ENCODE results near the gene CDH4. TPM values are rescaled to one million over a fixed set of nuclear protein-coding genes. Genes with fewer than 3 reads are reported as not detected.

Gene CDH4
- total and polyA plus RNA-seq, 3 experiments from 2014 or later: 0.22 TPM; not detected in 2

GRCh38 chr20:61515922-61516321, 263.9 kb downstream of the CDH4 start:
- no peak for DNase-seq
- H3K36me3 Mint-ChIP-seq: no peaks in the 10 kb centered on the region
- CTCF ChIA-PET: no interaction called here
- H3K27ac Mint-ChIP-seq: no peak overlapping the region
- no peak overlapping the region for H3K4me3 Mint-ChIP-seq
- peaks cover 0 to 6% (median 0%) of the 10 kb centered on the region in 5 donors for H3K9me3 Mint-ChIP-seq
- Histone ChIP-seq H3K36me3 (ENCODE audit: insufficient read depth, low read length) (no peaks in the 10 kb centered on the region), H3K27me3 (ENCODE audit: insufficient read depth, low read length, poor library complexity, severe bottlenecking) (no peaks in the 10 kb centered on the region), H3K4me3 (ENCODE audit: low read length) (no peak overlapping the region), H3K27ac (ENCODE audit: low read depth, low read length) (no peak overlapping the region), H3K9me3 (ENCODE audit: low read length) (no peaks in the 10 kb centered on the region), H3K4me1 (ENCODE audit: insufficient read depth, low read length) (no peaks in the 10 kb centered on the region)
- H3K4me1 Mint-ChIP-seq: no peaks in the 10 kb centered on the region
- H3K27me3 Mint-ChIP-seq: peaks cover under 1 to 6% of the 10 kb centered on the region in 2 donors
- POLR2A ChIA-PET: no interaction called here

GRCh38 chr20:61516346-61517208, 264.5 kb downstream of the CDH4 start:
- H3K9me3 Mint-ChIP-seq: peaks cover 0 to 8% (median 0%) of the 10 kb centered on the region in 5 donors

GRCh38 chr20:61517419-61517818, 265.4 kb downstream of the CDH4 start:
- ChIA-PET POLR2A (no interaction called here), CTCF (no interaction called here)
- DNase-seq: no peak
- Mint-ChIP-seq H3K27me3 (peaks cover 3 to 10% of the 10 kb centered on the region in 2 donors), H3K4me3 (no peak overlapping the region), H3K27ac (no peak overlapping the region), H3K36me3 (no peaks in the 10 kb centered on the region), H3K4me1 (no peaks in the 10 kb centered on the region), H3K9me3 (peaks cover 0 to 8% (median 0%) of the 10 kb centered on the region in 5 donors)
- Histone ChIP-seq H3K4me3 (ENCODE audit: low read length) (no peak overlapping the region), H3K27ac (ENCODE audit: low read depth, low read length) (no peak overlapping the region), H3K36me3 (ENCODE audit: insufficient read depth, low read length) (no peaks in the 10 kb centered on the region), H3K4me1 (ENCODE audit: insufficient read depth, low read length) (no peaks in the 10 kb centered on the region), H3K9me3 (ENCODE audit: low read length) (no peaks in the 10 kb centered on the region), H3K27me3 (ENCODE audit: insufficient read depth, low read length, poor library complexity, severe bottlenecking) (no peaks in the 10 kb centered on the region)

More at GRCh38 chr20:61516346-61517208, 264.5 kb downstream of the CDH4 start:
- no peak overlapping the region for H3K4me3 ChIP-seq (ENCODE audit: low read length)
- H3K27ac ChIP-seq (ENCODE audit: low read depth, low read length): no peak overlapping the region
- Mint-ChIP-seq H3K4me3 (no peak overlapping the region), H3K27ac (no peak overlapping the region), H3K4me1 (no peaks in the 10 kb centered on the region), H3K36me3 (no peaks in the 10 kb centered on the region), H3K27me3 (peaks cover 3 to 6% of the 10 kb centered on the region in 2 donors)
- DNase-seq: no peak
- no peaks in the 10 kb centered on the region for H3K4me1 ChIP-seq (ENCODE audit: insufficient read depth, low read length)
- H3K9me3 ChIP-seq (ENCODE audit: low read length): no peaks in the 10 kb centered on the region
- no peaks in the 10 kb centered on the region for H3K27me3 ChIP-seq (ENCODE audit: insufficient read depth, low read length, poor library complexity, severe bottlenecking)
- CTCF ChIA-PET: no interaction called here
- H3K36me3 ChIP-seq (ENCODE audit: insufficient read depth, low read length): no peaks in the 10 kb centered on the region
- POLR2A ChIA-PET: no interaction called here

DNA sequence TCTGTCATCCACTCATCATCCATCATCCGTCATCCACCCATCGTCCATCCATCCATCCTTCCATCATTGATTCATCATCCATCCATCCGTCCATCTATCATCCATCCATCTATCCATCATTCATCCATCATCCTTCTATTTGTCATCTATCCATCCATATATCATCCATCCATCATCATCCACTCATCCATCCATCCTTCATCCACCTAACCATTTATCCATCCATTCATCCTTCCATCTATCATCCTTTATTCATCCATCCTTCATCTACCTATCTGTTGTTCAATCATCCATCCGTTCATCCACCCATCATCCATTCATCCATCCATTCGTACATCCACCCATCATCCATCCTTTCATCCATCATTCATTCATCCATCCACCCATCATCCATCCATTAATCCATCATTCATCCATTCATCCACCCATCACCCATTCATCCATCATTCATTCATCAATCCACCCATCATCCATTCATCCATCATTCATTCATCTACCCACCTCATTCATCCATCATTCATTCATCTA, 266.4 kb downstream of the CDH4 start:
- H3K9me3 Mint-ChIP-seq: peaks cover 0 to 9% (median 0%) of the 10 kb centered on the region in 5 donors
- ChIA-PET POLR2A (no interaction called here), CTCF (no interaction called here)
- H3K27ac Mint-ChIP-seq: no peak overlapping the region
- H3K4me3 Mint-ChIP-seq: no peak overlapping the region
- H3K27me3 Mint-ChIP-seq: peaks cover 3 to 10% of the 10 kb centered on the region in 2 donors
- H3K36me3 Mint-ChIP-seq: no peaks in the 10 kb centered on the region
- Histone ChIP-seq H3K9me3 (ENCODE audit: low read length) (no peaks in the 10 kb centered on the region), H3K4me1 (ENCODE audit: insufficient read depth, low read length) (no peaks in the 10 kb centered on the region), H3K27me3 (ENCODE audit: insufficient read depth, low read length, poor library complexity, severe bottlenecking) (no peaks in the 10 kb centered on the region), H3K27ac (ENCODE audit: low read depth, low read length) (no peak overlapping the region), H3K36me3 (ENCODE audit: insufficient read depth, low read length) (no peaks in the 10 kb centered on the region), H3K4me3 (ENCODE audit: low read length) (no peak overlapping the region)
- DNase-seq: no peak
- no peaks in the 10 kb centered on the region for H3K4me1 Mint-ChIP-seq

DNA sequence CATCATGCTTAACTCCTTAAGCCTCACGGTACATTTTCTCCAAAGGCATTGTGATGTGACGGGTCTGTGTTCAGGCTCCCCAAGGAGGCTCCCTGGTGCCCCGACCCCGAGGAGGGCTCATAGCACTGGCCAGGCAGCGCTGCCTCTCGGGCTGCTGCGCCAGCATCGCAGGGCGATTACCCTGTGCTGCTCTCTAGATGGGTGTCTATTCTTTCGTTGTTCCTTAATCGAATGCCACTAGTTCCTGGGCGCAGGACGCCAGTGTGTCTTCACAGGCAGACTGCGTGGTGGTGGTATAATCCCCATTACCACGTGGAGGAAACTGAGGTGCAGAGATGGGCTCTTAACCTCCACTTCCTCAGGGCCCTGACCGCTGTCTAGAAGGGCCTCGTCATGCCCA, 267.4 kb downstream of the CDH4 start:
- Mint-ChIP-seq H3K9me3 (peaks cover 0 to 6% (median 0%) of the 10 kb centered on the region in 5 donors), H3K4me1 (no peaks in the 10 kb centered on the region), H3K27ac (no peak overlapping the region), H3K27me3 (peaks cover 7 to 10% of the 10 kb centered on the region in 2 donors), H3K4me3 (no peak overlapping the region), H3K36me3 (no peaks in the 10 kb centered on the region)
- CTCF ChIA-PET: no interaction called here
- Histone ChIP-seq H3K4me3 (ENCODE audit: low read length) (no peak overlapping the region), H3K27me3 (ENCODE audit: insufficient read depth, low read length, poor library complexity, severe bottlenecking) (no peaks in the 10 kb centered on the region), H3K4me1 (ENCODE audit: insufficient read depth, low read length) (no peaks in the 10 kb centered on the region), H3K36me3 (ENCODE audit: insufficient read depth, low read length) (no peaks in the 10 kb centered on the region), H3K9me3 (ENCODE audit: low read length) (no peaks in the 10 kb centered on the region), H3K27ac (ENCODE audit: low read depth, low read length) (no peak overlapping the region)
- DNase-seq: no peak
- POLR2A ChIA-PET: no interaction called here

- H3K27ac ChIP-seq (ENCODE audit: low read depth, low read length): no peak overlapping the region
- H3K4me1 ChIP-seq (ENCODE audit: insufficient read depth, low read length): no peaks in the 10 kb centered on the region
- H3K4me3 Mint-ChIP-seq: no peak overlapping the region
- H3K9me3 Mint-ChIP-seq: peaks cover 0 to 6% (median 0%) of the 10 kb centered on the region in 5 donors
- POLR2A ChIA-PET: no interaction called here
- H3K27me3 ChIP-seq (ENCODE audit: insufficient read depth, low read length, poor library complexity, severe bottlenecking): no peaks in the 10 kb centered on the region
- H3K27me3 Mint-ChIP-seq: peaks cover 7 to 10% of the 10 kb centered on the region in 2 donors
- no peaks in the 10 kb centered on the region for H3K36me3 Mint-ChIP-seq
- no peak overlapping the region for H3K27ac Mint-ChIP-seq
- CTCF ChIA-PET: no interaction called here
- H3K4me1 Mint-ChIP-seq: no peaks in the 10 kb centered on the region
- H3K9me3 ChIP-seq (ENCODE audit: low read length): no peaks in the 10 kb centered on the region
- no peak overlapping the region for H3K4me3 ChIP-seq (ENCODE audit: low read length)
- H3K36me3 ChIP-seq (ENCODE audit: insufficient read depth, low read length): no peaks in the 10 kb centered on the region
- no peak for DNase-seq
Measured at GRCh38 chr20:61520076-61520892, 268.2 kb downstream of the CDH4 start.

DNA sequence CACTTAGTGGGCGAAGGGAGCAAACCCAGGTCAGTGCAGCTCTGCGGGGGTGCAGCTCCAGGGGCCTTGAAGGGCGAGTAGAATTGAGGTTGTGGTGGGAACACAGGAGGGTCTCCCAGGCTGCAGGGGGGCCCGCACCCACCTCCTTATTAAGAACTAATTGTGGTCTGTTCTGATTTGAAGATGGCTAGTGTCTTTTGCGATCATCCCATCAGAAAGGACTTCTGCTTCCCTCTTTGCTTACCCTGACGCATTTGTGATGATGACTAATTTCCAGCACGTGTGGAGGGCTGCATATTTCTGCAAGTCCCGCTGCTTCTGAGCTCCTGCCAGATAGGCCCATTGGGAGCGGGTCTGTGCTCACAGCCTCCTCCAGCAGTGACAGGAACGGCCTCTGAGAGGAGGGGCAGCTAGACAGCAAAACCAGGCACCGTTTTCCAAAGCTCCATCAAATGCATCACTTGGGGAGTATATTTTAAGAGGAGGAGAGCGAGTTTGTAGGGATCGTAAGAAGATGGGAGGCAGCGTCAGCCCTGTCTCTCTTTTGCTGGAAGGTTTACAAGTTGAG, 268.9 kb downstream of the CDH4 start:
- Mint-ChIP-seq H3K36me3 (no peaks in the 10 kb centered on the region), H3K9me3 (peaks cover 0 to 6% (median 0%) of the 10 kb centered on the region in 5 donors), H3K4me3 (no peak overlapping the region), H3K27me3 (peaks cover 7% of the 10 kb centered on the region in 2 donors), H3K27ac (no peak overlapping the region), H3K4me1 (no peaks in the 10 kb centered on the region)
- ChIA-PET CTCF (no interaction called here), POLR2A (no interaction called here)
- H3K4me1 ChIP-seq (ENCODE audit: insufficient read depth, low read length): no peaks in the 10 kb centered on the region
- H3K27me3 ChIP-seq (ENCODE audit: insufficient read depth, low read length, poor library complexity, severe bottlenecking): no peaks in the 10 kb centered on the region
- no peak overlapping the region for H3K27ac ChIP-seq (ENCODE audit: low read depth, low read length)
- H3K4me3 ChIP-seq (ENCODE audit: low read length): no peak overlapping the region
- DNase-seq: no peak
- no peaks in the 10 kb centered on the region for H3K36me3 ChIP-seq (ENCODE audit: insufficient read depth, low read length)
- H3K9me3 ChIP-seq (ENCODE audit: low read length): no peaks in the 10 kb centered on the region
